NCI-H1417 (cell line): Measurements from ENCODE around the gene PLSCR2.
A peak's percentile ranks its signal among the peaks of the same experiment; 100 is the strongest.
"Not testable (repeated sequence)": the region's sequence is repeated elsewhere in the genome, so short reads cannot be mapped to it uniquely, and the experiment has no call there.

Experiments
- DNase-seq, 3 experiments: peaks; one replicate each; lab custom pipeline; 2025; lab: John Stamatoyannopoulos, UW

The PLSCR2 gene, protein sequence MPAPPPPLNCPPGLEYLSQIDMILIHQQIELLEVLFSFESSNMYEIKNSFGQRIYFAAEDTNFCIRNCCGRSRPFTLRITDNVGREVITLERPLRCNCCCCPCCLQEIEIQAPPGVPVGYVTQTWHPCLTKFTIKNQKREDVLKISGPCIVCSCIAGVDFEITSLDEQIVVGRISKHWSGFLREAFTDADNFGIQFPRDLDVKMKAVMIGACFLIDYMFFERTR

GRCh38 chr3:146469150-146470017, at the start of gene PLSCR2:
Gene PLSCR2 (minus strand): TSS chr3:146469561. CDS start chr3:146459904, 9,657 bp downstream.
- DNase-seq = peak; percentile 10 to 84 (median 82)

- DNase-seq = peak in 2 of 3 experiments; percentile 17 to 53
Measured at GRCh38 chr3:146517684-146518435, 48.5 kb upstream of the PLSCR2 start.

GRCh38 chr3:146513386-146514051, 44.2 kb upstream of the PLSCR2 start:
- no peak for DNase-seq

- DNase-seq = no peak
Measured at GRCh38 chr3:146511402-146512134, 42.2 kb upstream of the PLSCR2 start.

DNA sequence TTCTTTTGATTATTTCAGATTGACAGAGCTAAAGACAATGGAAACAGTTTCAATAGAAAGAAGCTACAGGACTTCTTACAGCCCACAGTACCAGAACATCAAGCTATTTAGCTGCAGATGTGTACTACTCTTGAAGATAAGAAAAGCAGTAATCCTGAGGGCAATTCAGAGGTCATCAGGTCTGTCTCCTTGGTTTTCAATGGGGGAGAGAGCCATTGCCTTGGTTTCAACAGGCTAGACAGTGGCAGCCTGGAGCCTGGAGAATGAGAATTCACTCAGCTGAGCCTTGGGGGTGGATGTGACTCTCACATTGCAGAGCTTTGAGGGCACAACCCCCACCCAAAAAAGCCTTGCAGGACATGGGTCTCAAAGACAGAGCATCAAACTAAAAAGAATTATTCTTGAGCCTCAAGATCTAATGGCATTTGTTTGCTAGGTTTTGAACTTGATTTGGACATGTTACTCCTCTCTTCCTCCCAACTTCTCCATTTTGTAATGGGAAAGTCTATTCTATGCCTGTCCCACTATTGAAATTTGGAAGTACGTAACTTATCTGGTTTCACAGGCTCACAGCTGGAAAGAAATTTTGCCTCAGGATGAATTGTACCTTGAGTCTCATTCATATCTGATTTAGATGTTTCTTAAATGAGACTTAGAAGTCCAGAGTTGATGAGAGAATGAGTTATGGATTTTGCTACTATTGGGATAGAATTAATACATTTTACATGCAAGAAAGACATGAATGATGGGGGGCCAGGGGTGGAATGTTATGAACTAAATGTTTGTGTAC, 38.2 kb upstream of the PLSCR2 start:
- no peak for DNase-seq

- no peak for DNase-seq
Measured at GRCh38 chr3:146505516-146505915, 36.2 kb upstream of the PLSCR2 start.

GRCh38 chr3:146504498-146505197, 35.3 kb upstream of the PLSCR2 start:
- no peak for DNase-seq

GRCh38 chr3:146503461-146504202, 34.3 kb upstream of the PLSCR2 start:
- peak in 2 of 3 experiments; percentile 9 to 36 for DNase-seq

DNA sequence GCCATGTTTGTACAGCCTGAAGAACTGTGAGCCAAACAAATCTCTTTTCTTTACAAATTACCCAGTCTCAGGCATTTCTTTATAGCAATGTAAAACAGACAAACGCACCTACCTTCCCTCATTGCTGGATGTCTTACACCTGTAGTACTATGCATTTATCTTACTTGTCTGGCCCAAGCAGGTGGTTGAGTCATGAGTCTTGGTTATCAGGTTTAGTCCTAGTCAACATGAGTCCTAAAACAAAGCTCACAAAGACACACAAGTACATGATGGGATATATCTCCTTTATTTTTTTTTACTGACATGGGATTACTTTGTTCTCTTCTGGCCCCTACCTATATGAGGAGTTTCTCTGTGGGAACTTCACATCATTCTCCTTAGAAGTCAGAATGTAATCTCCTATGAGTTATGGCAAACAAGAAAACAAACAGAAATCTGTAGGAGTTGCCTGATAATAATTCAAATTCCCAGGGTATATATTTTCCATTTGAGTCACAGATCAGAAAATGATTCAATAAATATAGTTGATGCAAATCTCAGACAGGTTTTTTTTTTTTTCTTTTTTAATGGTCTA, 33.6 kb upstream of the PLSCR2 start:
- DNase-seq = no peak

DNA sequence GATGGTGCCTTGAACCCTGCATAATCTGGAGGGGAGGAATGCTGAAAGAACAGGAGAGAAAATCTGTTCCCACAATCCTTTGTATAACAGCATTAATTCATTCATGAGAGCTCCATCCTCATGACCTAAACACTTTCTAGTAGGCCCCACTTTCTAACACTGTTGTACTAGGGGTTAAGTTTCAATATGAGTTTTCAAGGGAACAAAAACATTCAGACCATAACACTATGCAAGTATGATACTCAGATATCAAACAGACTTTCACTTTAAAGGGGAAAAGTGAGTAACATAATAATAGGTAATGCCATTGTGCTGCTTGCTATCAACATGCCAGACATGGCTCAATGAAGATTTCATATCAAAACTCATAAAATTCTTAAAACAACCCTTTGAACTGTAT, 32.4 kb upstream of the PLSCR2 start:
- DNase-seq = no peak

DNA sequence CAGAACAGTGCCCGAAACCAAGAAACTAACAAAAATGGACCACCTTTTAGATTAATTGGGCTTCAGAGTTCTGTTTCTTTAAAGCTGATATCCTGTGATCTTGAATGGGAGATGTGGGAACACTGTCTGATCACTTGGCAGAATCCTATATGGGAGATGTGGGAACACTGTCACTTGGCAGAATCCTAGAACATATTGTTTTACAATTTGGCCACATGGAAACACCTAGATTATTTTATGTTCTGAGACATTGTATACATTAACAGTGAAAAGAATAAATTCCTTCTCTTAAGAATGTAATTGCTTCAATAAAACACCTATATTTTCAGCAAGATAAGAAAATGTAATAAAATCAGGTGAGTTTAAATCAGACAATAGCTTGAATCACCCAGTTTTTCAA, 30.3 kb upstream of the PLSCR2 start:
- no peak for DNase-seq

DNA sequence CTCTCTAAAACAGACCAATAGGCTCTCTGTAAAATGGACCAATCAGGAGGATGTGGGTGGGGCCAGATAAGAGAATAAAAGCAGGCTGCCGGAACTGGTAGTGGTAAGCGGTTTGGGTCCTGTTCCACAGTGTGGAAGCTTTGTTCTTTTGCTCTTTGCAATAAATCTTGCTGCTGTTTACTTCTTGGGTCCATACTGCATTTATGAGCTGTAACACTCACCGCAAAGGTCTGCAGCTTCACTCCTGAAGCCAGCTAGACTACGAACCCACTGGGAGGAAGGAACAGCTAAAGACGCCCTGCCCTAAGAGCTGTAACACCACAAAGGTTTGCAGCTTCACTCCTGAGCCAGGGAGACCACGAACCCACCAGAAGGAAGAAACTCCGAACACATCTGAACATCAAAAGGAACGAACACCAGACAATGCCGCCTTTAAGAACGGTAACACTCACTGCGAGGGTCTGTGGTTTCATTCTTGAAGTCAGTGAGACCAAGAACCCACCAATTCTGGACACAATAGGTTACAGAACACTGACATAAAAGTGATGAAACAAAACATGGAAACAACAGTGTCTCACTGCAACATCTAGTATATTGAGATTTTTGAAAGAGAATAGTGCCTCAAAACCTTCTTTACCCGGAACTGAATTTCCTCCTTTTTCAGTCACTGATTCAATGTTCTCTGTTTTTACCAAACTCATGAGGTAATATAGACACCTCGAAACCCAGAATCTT, 28.8 kb upstream of the PLSCR2 start:
- DNase-seq = no peak

GRCh38 chr3:146497145-146497843, 27.9 kb upstream of the PLSCR2 start:
- not testable (repeated sequence) for DNase-seq

DNA sequence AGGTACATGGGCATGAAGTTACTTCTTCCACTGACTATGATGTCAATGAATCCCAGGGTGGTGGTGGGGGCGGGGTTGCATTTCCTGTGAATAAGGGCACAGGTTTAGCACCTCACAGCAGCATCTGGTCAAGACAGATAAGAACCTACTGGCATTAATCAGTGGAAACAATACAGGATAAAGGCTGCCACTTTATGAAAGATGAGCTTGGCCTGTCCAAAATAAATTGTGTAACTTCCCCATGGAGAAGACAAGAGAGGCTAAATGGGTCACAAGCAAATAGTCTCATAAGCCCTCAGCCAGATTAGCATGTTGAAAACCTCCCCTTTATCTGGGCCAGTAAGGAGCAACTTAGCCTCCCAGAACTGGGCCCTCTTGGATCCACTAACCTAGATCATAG, 27.4 kb upstream of the PLSCR2 start:
- no peak for DNase-seq

DNA sequence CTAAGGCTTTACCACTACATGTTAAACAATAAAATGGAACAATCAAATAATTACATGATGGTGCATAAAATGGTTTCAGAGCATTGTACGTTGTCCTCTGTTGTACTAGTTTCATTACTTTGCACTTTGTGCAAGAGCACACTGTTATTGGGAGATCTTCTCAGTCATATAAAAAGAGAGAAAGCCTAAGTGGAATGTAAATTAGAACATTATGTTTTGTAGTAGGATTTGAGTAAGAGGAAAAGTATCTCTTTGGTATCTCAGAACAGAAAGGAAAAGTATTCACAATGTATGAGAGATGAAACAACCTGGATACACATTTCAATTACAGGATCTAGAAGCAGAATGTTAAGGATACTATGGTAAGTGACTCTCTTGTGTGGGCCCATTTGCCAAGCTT, 26.9 kb upstream of the PLSCR2 start:
- no peak for DNase-seq

DNA sequence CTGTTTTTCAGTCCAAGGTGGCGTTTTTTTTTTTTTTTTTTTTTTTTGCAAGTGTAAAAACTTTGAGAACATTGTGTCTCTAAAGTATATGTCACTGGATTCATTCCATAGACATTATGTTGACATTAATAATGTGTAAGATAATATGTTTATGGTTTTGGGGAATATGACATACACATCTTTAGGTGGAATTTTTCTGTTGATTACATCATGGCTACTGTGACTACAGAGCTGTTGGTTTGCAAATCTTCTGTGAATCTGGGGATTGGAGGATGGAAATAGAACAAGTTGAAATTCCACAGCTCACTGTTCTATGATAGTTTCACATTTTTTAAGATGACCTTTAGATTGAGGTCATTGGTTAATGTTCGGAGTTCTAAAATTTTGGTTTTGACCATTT, 24.4 kb upstream of the PLSCR2 start:
- no peak for DNase-seq

GRCh38 chr3:146493221-146493620, 23.9 kb upstream of the PLSCR2 start:
- no peak for DNase-seq

DNA sequence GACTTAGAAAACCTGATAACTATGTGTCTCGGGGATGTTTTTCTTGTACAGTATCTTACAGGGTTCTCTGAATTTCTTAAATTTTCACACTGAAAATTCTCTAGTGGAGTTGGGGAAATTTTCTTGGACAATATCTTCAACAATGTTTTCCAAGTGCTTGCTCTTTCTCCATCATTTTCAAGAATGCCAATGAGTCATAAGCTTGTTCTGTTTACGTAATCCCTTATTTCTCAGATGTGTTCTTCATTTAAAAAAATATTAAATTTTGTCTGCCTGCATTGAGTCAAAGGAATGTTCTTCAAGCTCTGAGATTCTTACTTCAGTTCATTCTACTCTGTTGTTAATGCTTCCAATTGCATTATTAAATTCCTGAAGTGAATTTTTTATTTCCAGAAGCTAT, 21.9 kb upstream of the PLSCR2 start:
- no peak for DNase-seq
